Heart left ventricle (tissue), 16 donors: ENCODE data around the gene CD276. TPM values are rescaled to one million over a fixed set of nuclear protein-coding genes. Genes with fewer than 3 reads are reported as not detected.
A peak's percentile ranks its signal among the peaks of the same experiment; 100 is the strongest.

Experiments
- ATAC-seq, 4 donors: fragments of 200-7000 bp; cut with Tn5 transposase; one replicate each; pipeline ENCODE4 v1.9.1; 2020 to 2022; ENCODE audit warnings: moderate library complexity in 4 of 4, mild to moderate bottlenecking in 3 of 4, moderate number of reproducible peaks in 1 of 4
- DNase-seq, 5 donors: peaks; one replicate each; pipeline ENCODE4 v3.0.0-alpha.2; 2020
- H3K27ac ChIP-seq, 12 donors: fragments of 200-600 bp; sonication (generic) in 4 of 12; one replicate each; pipeline versions ENCODE4 v1.5.0 to v1.8.0; 2016 to 2022; ENCODE audit warnings: mild to moderate bottlenecking in 2 of 12
- H3K27me3 ChIP-seq, 9 donors: fragments of 200-600 bp; sonication (generic) in 2 of 9; one replicate each; pipeline versions ENCODE4 v1.5.1 to v1.8.0; 2016 to 2022; ENCODE audit warnings: mild to moderate bottlenecking in 3 of 9
- H3K36me3 ChIP-seq, 9 donors: fragments of 200-600 bp; sonication (generic) in 2 of 9; one replicate each; pipeline versions ENCODE4 v1.5.0 to v1.8.0; 2018 to 2022; ENCODE audit warnings: mild to moderate bottlenecking in 2 of 9
- H3K4me1 ChIP-seq, 12 donors: fragments of 200-600 bp; sonication (generic) in 4 of 12; one replicate each; pipeline versions ENCODE4 v1.5.0 to v1.8.0; 2016 to 2022; ENCODE audit warnings: mild to moderate bottlenecking in 3 of 12
- H3K4me3 ChIP-seq, 12 donors: fragments of 200-600 bp; sonication (generic) in 4 of 12; one replicate each; pipeline versions ENCODE4 v1.5.0 to v1.8.0; 2017 to 2022; ENCODE audit warnings: mild to moderate bottlenecking in 9 of 12, moderate library complexity in 4 of 12
- H3K9me3 ChIP-seq, 12 donors: fragments of 200-600 bp; sonication (generic) in 4 of 12; one replicate each; pipeline versions ENCODE4 v1.5.0 to v1.8.0; 2016 to 2022; ENCODE audit warnings: mild to moderate bottlenecking in 1 of 12
- POLR2A ChIP-seq, 2 donors: fragments of 450-650 bp; IDR thresholded peaks; one replicate each; pipeline ENCODE4 v1.6.1; 2017; ENCODE audit warnings: antibody characterized with exemption in 2 of 2, mild to moderate bottlenecking in 2 of 2, moderate library complexity in 2 of 2
- WGBS, 4 donors: extraction: QIAGEN DNeasy Blood & Tissue Kit in 2 of 4; methylation state at CpG; one replicate each; pipeline versions ENCODE4 v1.1.5 to v1.1.7; 2013 to 2018; 5-methylcytosine and 5-hydroxymethylcytosine counted together
- intact Hi-C, 10 donors: fragments of 100-400 bp; cut with DNase I; formaldehyde crosslinking; loops; one replicate each; pipeline versions ENCODE4 v1.11.1 to v1.14.2; 2022
- polyA plus RNA-seq, 2 donors: library from polyadenylated mRNA; stranded (reverse); fragments of 200-250 nt; gene quantifications; one replicate each; pipeline ENCODE4 v1.2.3, GENCODE V29; 2013
- total RNA-seq, 9 donors: library from RNA; depleted of rRNA in 2 of 9; stranded (reverse); fragments of >200 nt in 2 of 9; fragmentation: NEBNext Ultra II Directional in 3 of 9; extraction: Animal tissue kit (Norgen Biotek cat#: 25700) in 3 of 9; gene quantifications; one replicate each; pipeline versions ENCODE4 v1.1.0 to v1.2.4, GENCODE V29; 2016 to 2023
- TF ChIP-seq, protein P1 (sequence below), 12 donors: fragments of 200-600 bp; sonication (generic) in 4 of 12; IDR thresholded peaks; one replicate each; pipeline versions ENCODE4 v1.5.0 to v1.8.0; 2018 to 2022; ENCODE audit warnings: antibody characterized with exemption in 12 of 12, mild to moderate bottlenecking in 5 of 12
- donor health status: ischemic (EF 13 %, LVEDD 7.1; RV severe dilation, severe dysfunction).
- donor health status: healthy with polysubstance abuse.
- donor health status: DM: no; HTN: yes; CAD: no.
- donor health status: DM: no; HTN: no; CAD: no.
- donor health status: ischemic (EF 25% LVEDD 6.9; RV normal size, moderate dysfunction).
- donor health status: ischemic (EF 25% LVEDD 5.7; RV mildly dilated, moderate dysfunction).
- donor health status: healthy.
- donor health status: DM: yes; HTN: yes; CAD: no.
- donor health status: ischemic (EF 35%, LVEDD 5.7; RV mildly dilated, moderate dysfunction).
- donor health status: nonischemic (EF 11% LVEDD 7.7; RV severe dilation, severe dysfunction).
- donor health status: DM: yes; HTN: yes; CAD: no.
- donor health status: PGD.
- donor health status: ischemic (EF 29% LVEDD 5.4; RV normal size, mild dysfunction).
- donor health status: nonischemic (EF 23%, LVEDD 6.1; RV moderate dilation, normal function).

The CD276 gene
- total and polyA plus RNA-seq, 11 donors, result 29.1 to 127 (median 53.3) TPM

DNA sequence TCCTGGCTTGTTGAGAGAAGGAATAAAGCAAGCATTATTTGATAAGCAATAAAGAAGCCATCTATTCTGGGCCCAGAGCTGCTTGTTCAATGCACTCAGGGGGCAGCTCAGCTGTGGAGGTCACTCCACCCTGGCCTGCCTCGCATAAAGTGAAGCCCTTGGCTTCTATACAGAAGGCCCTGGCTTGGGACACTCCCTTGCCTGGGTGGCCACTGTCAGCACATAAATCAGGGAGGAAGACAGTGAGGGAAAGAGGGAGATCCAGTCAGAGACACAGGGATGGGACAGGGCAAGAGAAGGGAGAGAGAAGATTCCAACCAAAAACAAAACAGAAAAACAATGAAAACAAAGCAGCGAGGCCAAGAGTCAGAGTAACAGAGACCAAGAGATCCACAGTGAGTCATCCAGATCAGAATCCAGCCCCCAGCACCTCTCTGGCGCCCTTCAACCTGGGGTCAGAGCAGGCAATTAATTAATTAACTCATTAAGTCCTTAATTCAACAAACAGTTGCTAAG lies 57.2 kb downstream of the CD276 start:
- ATAC-seq (peak in 1 of 4 donors; percentile 4), DNase-seq (peak in 1 of 5 donors; percentile 12)
- intact Hi-C loops, result loop anchor here in 1 of 10 donors (10.0 kb wide), 1 partner anchor 133 kb away; the partner anchor contains the start of gene TBC1D21
- H3K9me3 ChIP-seq, result no peaks in the 10 kb centered on the region
- TF ChIP-seq, protein P1, sequence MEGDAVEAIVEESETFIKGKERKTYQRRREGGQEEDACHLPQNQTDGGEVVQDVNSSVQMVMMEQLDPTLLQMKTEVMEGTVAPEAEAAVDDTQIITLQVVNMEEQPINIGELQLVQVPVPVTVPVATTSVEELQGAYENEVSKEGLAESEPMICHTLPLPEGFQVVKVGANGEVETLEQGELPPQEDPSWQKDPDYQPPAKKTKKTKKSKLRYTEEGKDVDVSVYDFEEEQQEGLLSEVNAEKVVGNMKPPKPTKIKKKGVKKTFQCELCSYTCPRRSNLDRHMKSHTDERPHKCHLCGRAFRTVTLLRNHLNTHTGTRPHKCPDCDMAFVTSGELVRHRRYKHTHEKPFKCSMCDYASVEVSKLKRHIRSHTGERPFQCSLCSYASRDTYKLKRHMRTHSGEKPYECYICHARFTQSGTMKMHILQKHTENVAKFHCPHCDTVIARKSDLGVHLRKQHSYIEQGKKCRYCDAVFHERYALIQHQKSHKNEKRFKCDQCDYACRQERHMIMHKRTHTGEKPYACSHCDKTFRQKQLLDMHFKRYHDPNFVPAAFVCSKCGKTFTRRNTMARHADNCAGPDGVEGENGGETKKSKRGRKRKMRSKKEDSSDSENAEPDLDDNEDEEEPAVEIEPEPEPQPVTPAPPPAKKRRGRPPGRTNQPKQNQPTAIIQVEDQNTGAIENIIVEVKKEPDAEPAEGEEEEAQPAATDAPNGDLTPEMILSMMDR (IDR thresholded peaks at IDR 0.05), result no peak
- no peak for TF ChIP-seq POLR2A (IDR thresholded peaks at IDR 0.05)
- H3K4me3 ChIP-seq, result no peak overlapping the region
- no peaks in the 10 kb centered on the region for H3K27me3 ChIP-seq
- H3K4me1 ChIP-seq, result peaks cover 0 to 26% (median 10%) of the 10 kb centered on the region in 12 donors
- 47 to 63% (median 61%) methylated on average over 3 of the region's 3 CpGs for WGBS, 4 donors
- peaks cover 0 to 3% (median 0%) of the 10 kb centered on the region in 9 donors for H3K36me3 ChIP-seq
- no peak overlapping the region for H3K27ac ChIP-seq

DNA sequence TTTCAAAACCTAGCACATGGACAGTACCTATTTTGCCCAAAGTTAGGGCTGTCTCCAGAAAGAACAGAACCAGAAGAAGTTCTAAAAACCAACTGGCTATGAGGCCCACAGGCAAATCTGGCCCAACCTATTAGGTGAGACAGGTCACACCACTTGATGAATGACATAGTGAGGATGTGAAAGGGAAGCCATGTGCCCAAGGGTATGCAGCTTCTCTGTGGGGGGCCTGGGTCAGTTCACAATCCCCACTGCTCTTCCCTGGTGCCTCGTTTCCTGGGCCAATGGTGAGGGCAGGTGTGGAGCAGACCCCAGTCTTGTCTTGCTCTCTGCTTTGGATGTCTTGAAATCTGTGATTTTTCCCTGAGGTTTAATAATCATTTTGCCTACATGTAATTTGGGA lies 60.1 kb downstream of the CD276 start:
- Histone ChIP-seq H3K9me3 (no peaks in the 10 kb centered on the region), H3K4me1 (peaks cover 0 to 37% (median 10%) of the 10 kb centered on the region in 12 donors), H3K36me3 (peaks cover 0 to 3% (median 0%) of the 10 kb centered on the region in 9 donors), H3K4me3 (no peak overlapping the region), H3K27ac (no peak overlapping the region), H3K27me3 (no peaks in the 10 kb centered on the region)
- TF ChIP-seq POLR2A (IDR thresholded peaks at IDR 0.05), result no peak
- TF ChIP-seq, protein P1 (IDR thresholded peaks at IDR 0.05), result no peak
- ATAC-seq (no peak), DNase-seq (no peak)
- intact Hi-C loops, result loop anchor here in 1 of 10 donors (10.0 kb wide), 1 partner anchor 131 kb away; the partner anchor contains the start of gene TBC1D21
- WGBS, 4 donors, result 54 to 91% (median 79%) methylated on average over 1 of the region's 1 CpG

DNA sequence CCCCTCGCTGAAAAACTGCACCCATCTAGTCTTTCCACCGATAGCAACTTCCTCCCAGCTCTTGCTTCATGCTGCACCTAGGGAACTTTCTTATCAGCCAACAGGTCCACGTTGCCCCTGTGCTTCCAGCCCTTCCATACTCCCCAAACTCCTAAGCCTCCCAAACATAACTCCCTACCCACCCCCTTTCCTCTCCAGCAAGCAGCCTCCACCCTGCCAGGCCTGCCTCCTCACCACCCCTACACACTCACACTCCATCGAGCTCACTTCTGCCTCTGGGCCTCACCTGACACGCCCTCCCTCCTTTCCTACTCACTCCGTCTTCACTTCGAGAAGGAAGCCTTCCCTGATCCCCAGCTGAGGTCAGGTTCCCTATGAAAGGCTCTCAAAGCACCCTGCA lies 60.9 kb downstream of the CD276 start:
- intact Hi-C loops, result loop anchor here in 1 of 10 donors (10.0 kb wide), 1 partner anchor 130 kb away; the partner anchor contains the start of gene TBC1D21
- Histone ChIP-seq H3K27me3 (no peaks in the 10 kb centered on the region), H3K36me3 (peaks cover 0 to 2% (median 0%) of the 10 kb centered on the region in 9 donors), H3K27ac (no peak overlapping the region), H3K4me3 (no peak overlapping the region), H3K9me3 (no peaks in the 10 kb centered on the region), H3K4me1 (peaks cover 0 to 37% (median 10%) of the 10 kb centered on the region in 12 donors)
- DNase-seq (peak in 1 of 5 donors; percentile 21), ATAC-seq (no peak)
- WGBS, 4 donors, result 68 to 75% (median 74%) methylated on average over 7 of the region's 7 CpGs
- no peak for TF ChIP-seq POLR2A (IDR thresholded peaks at IDR 0.05)
- TF ChIP-seq, protein P1 (IDR thresholded peaks at IDR 0.05), result no peak

DNA sequence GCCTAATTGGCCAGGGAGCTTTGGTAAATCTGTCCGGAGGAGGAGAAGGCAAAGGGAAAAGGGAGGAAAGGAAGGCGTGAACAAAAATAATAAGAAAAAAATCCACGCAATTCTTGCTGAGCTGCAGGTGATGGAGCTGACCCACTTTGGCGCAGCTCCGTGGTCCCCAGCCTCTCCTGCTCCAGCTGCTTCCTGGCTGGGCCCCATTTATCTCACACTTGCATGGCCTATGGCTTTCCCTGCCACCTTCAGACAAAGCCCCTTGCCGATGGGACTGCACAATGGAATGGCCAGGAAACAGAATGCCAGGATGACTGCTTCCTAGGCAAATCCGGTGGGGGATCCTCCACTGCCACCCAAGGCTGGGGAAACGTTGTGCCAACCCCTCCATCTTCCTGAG lies 62.1 kb downstream of the CD276 start:
- WGBS, 4 donors, result 47 to 65% (median 58%) methylated on average over 8 of the region's 8 CpGs
- no peak for ATAC-seq
- intact Hi-C loops, result loop anchor here in 1 of 10 donors (10.0 kb wide), 1 partner anchor 129 kb away; the partner anchor contains the start of gene TBC1D21

More for the DNA sequence above, 62.1 kb downstream of the CD276 start:
- DNase-seq, result peak in 1 of 5 donors; percentile 16
- no peak overlapping the region for H3K4me3 ChIP-seq
- TF ChIP-seq, protein P1 (IDR thresholded peaks at IDR 0.05), result no peak
- no peak for TF ChIP-seq POLR2A (IDR thresholded peaks at IDR 0.05)
- H3K4me1 ChIP-seq, result peaks cover 0 to 37% (median 13%) of the 10 kb centered on the region in 12 donors
- H3K9me3 ChIP-seq, result no peaks in the 10 kb centered on the region
- H3K27me3 ChIP-seq, result peaks cover 0 to 8% (median 0%) of the 10 kb centered on the region in 9 donors
- no peak overlapping the region for H3K27ac ChIP-seq
- no peaks in the 10 kb centered on the region for H3K36me3 ChIP-seq
